Lung (tissue), 12 donors: ENCODE data around the gene IL1RAP. TPM values are rescaled to one million over a fixed set of nuclear protein-coding genes. Genes with fewer than 3 reads are reported as not detected.

Experiments
- ATAC-seq: fragments of 200-7000 bp; cut with Tn5 transposase; one replicate; pipeline ENCODE4 v1.9.1; 2020; ENCODE audit warnings: moderate number of reproducible peaks; ENCODE audit not compliant: insufficient read depth, low FRiP score
- DNase-seq, 3 donors: peaks; one replicate each; pipeline ENCODE4 v3.0.0-alpha.2; 2013 to 2017
- H3K27ac ChIP-seq, 2 donors: one replicate each; pipeline ENCODE4 v1.5.1; 2013; ENCODE audit warnings: mild to moderate bottlenecking in 2 of 2, moderate library complexity in 2 of 2, control low read depth in 1 of 2, inconsistent platforms in 1 of 2, low read depth in 1 of 2, low read length in 1 of 2
- H3K27me3 ChIP-seq, 3 donors: one replicate each; pipeline ENCODE4 v1.5.1; 2013; ENCODE audit warnings: low read length in 2 of 3; ENCODE audit not compliant: control insufficient read depth in 3 of 3, insufficient read depth in 3 of 3
- H3K36me3 ChIP-seq, 4 donors: one replicate each; pipeline ENCODE4 v1.5.1; 2013; ENCODE audit warnings: low read length in 4 of 4, mild to moderate bottlenecking in 1 of 4, moderate library complexity in 1 of 4; ENCODE audit not compliant: control insufficient read depth in 4 of 4, insufficient read depth in 4 of 4
- H3K4me1 ChIP-seq, 5 donors: one replicate each; pipeline ENCODE4 v1.5.1; 2013; ENCODE audit warnings: low read length in 5 of 5, mild to moderate bottlenecking in 2 of 5, moderate library complexity in 1 of 5; ENCODE audit not compliant: control insufficient read depth in 5 of 5, insufficient read depth in 5 of 5
- H3K4me3 ChIP-seq: one replicate; pipeline ENCODE4 v1.5.1; 2013; ENCODE audit warnings: mild to moderate bottlenecking, control low read depth, moderate library complexity
- H3K9ac ChIP-seq, 2 donors: one replicate each; pipeline ENCODE4 v1.5.1; 2013; ENCODE audit warnings: low read length in 2 of 2, control low read depth in 1 of 2; ENCODE audit not compliant: insufficient read depth in 1 of 2
- H3K9me3 ChIP-seq, 4 donors: one replicate each; pipeline ENCODE4 v1.5.1; 2013; ENCODE audit warnings: low read length in 3 of 4, mild to moderate bottlenecking in 1 of 4, moderate library complexity in 1 of 4; ENCODE audit not compliant: control insufficient read depth in 4 of 4, insufficient read depth in 3 of 4
- WGBS, 2 donors: extraction: QIAGEN DNeasy Blood & Tissue Kit; methylation state at CpG; one replicate each; pipeline ENCODE4 v1.1.7; 2013; 5-methylcytosine and 5-hydroxymethylcytosine counted together
- polyA plus RNA-seq, 2 donors: library from polyadenylated mRNA; stranded (reverse); fragments of 200-250 nt; gene quantifications; one replicate each; pipeline ENCODE4 v1.2.1, GENCODE V29; 2013
- total RNA-seq, 2 donors: library from RNA; depleted of rRNA in 1 of 2; stranded (reverse); fragments of >200 nt in 1 of 2; gene quantifications; one replicate each; pipeline ENCODE4 v1.2.1, GENCODE V29; 2014 to 2021
- TF ChIP-seq, protein P1 (sequence below): IDR thresholded peaks from 2 replicates; pipeline ENCODE4 v1.5.1; 2012; ENCODE audit warnings: mild to moderate bottlenecking; ENCODE audit errors: control extremely low read depth, extremely low read depth
- donor health status: control.
- donor health status: control.
- donor health status: Bipolar disorder and iron deficiency.
- donor health status: healthy.
- donor health status: DM: yes; HTN: yes; CAD: no.

IL1RAP gene
- total and polyA plus RNA-seq, 4 donors, result 3.2 to 34.2 (median 26.8) TPM

DNA sequence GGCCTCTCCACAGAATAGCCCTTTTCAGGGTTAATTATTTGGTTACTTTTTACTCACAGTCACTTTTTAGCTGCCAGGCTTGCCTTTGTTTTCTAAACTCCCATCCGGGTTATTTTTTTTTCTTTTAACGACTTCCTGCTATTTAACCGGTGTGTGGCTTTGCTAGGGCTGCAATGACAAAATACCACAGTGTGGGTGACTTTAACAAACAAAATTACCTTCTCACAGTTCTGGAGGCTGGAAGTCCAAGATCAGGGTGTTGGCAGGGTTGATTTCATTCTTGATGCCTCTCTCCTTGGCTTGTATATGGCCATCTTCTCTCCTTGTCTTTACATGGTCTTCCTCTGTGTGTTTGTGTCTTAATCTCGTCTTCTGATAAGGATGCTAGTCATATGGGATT, 91.5 kb downstream of the IL1RAP start:
- DNase-seq, result no peak
- no peak for ATAC-seq
- TF ChIP-seq, protein P1, sequence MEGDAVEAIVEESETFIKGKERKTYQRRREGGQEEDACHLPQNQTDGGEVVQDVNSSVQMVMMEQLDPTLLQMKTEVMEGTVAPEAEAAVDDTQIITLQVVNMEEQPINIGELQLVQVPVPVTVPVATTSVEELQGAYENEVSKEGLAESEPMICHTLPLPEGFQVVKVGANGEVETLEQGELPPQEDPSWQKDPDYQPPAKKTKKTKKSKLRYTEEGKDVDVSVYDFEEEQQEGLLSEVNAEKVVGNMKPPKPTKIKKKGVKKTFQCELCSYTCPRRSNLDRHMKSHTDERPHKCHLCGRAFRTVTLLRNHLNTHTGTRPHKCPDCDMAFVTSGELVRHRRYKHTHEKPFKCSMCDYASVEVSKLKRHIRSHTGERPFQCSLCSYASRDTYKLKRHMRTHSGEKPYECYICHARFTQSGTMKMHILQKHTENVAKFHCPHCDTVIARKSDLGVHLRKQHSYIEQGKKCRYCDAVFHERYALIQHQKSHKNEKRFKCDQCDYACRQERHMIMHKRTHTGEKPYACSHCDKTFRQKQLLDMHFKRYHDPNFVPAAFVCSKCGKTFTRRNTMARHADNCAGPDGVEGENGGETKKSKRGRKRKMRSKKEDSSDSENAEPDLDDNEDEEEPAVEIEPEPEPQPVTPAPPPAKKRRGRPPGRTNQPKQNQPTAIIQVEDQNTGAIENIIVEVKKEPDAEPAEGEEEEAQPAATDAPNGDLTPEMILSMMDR, result no peak
- Histone ChIP-seq H3K27me3 (no peaks in the 10 kb centered on the region), H3K4me3 (no peak overlapping the region), H3K4me1 (peaks cover 0 to 48% (median 3%) of the 10 kb centered on the region in 5 donors), H3K27ac (no peak overlapping the region), H3K9ac (no peak overlapping the region), H3K9me3 (no peaks in the 10 kb centered on the region), H3K36me3 (peaks cover 3 to 17% (median 10%) of the 10 kb centered on the region in 4 donors)
- 19 to 20% methylated on average over 4 of the region's 4 CpGs for WGBS, 2 donors

DNA sequence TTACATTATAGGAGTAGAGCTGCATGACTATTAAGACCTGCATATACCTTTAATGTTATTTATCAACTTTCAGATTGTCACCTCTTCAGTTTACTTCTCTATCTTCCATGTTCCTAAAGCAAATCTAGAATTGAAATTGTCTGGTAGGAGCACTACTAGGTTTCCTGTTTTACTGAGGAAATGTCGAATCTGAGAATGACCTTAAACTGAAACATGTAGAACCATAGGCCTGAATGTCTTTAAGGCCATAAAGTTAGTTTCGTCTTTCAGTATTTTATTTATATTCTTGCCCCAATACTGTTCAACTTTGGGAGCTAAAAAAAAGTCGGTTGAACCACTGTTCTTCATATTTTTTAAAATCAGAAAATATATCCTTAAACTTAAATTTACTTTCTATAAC, 92.7 kb downstream of the IL1RAP start:
- DNase-seq, result no peak
- H3K36me3 ChIP-seq, result peaks cover 3 to 17% (median 10%) of the 10 kb centered on the region in 4 donors
- H3K27me3 ChIP-seq, result no peaks in the 10 kb centered on the region
- no peak for ATAC-seq
- no peak overlapping the region for H3K9ac ChIP-seq
- no peaks in the 10 kb centered on the region for H3K9me3 ChIP-seq
- H3K27ac ChIP-seq, result no peak overlapping the region
- no peak overlapping the region for H3K4me3 ChIP-seq
- peaks cover 0 to 46% (median 0%) of the 10 kb centered on the region in 5 donors for H3K4me1 ChIP-seq
- TF ChIP-seq, protein P1, result no peak
- WGBS, 2 donors, result 55 to 64% methylated on average over 3 of the region's 3 CpGs

DNA sequence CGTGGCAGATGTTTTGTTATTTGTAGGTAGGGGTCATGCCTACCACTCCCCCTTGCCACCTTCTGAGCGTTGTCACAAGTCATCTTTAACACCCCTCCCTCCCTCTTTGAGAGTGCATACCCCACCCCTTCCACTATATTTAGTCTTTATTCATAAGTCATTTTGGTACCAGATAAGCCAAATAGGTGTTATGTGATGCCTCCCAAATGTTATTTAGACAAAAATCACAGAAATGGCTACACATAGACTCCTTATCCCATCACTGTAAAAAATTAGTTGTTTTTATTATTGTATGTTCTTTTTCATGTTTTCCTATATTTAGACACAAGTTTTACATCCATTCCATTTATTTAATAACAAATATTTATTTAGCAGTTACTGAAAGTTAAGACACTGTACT, 93.1 kb downstream of the IL1RAP start:
- H3K27me3 ChIP-seq, result no peaks in the 10 kb centered on the region
- H3K9me3 ChIP-seq, result no peaks in the 10 kb centered on the region
- H3K4me3 ChIP-seq, result no peak overlapping the region
- peak in 2 of 3 donors; percentile 85 to 90 for DNase-seq
- 64 to 88% methylated on average over 2 of the region's 2 CpGs for WGBS, 2 donors
- peaks cover 3 to 17% (median 10%) of the 10 kb centered on the region in 4 donors for H3K36me3 ChIP-seq
- H3K27ac ChIP-seq, result no peak overlapping the region
- no peak for ATAC-seq
- no peak overlapping the region for H3K9ac ChIP-seq
- TF ChIP-seq, protein P1, result no peak
- H3K4me1 ChIP-seq, result peaks cover 0 to 41% (median 0%) of the 10 kb centered on the region in 5 donors
